ENCODE data around the gene MRPS27. TPM values are rescaled to one million over a fixed set of nuclear protein-coding genes. Genes with fewer than 3 reads are reported as not detected.

Gene MRPS27
- polyA plus RNA-seq, 2 of the 4 experiments (the other 2 are of a cell fraction), result 81.0 to 141 TPM

- Histone ChIP-seq H3K4me1 (peaks cover 11% of the 10 kb centered on the region), H3K4me2 (no peak overlapping the region), H3K27ac (0 out of 6 replicates have a peak overlapping the region, but pooled peaks of 1 of the 2 experiments have one; percentile 11), H3K9me3 (no peaks in the 10 kb centered on the region), H3K4me3 (no peak overlapping the region)
- FAIRE-seq, result no peak
- POLR2A ChIA-PET, result interaction anchor here (1.6 kb wide), 1 partner anchor 449 kb away, joined by 5 read pairs; no protein-coding TSS in a partner anchor
- DNase-seq (ENCODE audit: low read depth in 1 of 2, low spot score in 1 of 2), result no peak
- ATAC-seq, result no peak
- WGBS (ENCODE audit: missing lambda C conversion rate), result 87% methylated on average over 3 of the region's 3 CpGs
- CTCF ChIA-PET, result interaction anchor here (0.9 to 2.2 kb wide), 3 partner anchors 8 to 449 kb away, joined by 3 to 12 read pairs (median 4); no protein-coding TSS in a partner anchor
- no peak for TF ChIP-seq CTCF (IDR thresholded peaks at IDR 0.05)
- TF ChIP-seq TFCP2L1 (CRISPR knock-in tag; IDR thresholded peaks at IDR 0.05), result no peak
- no peak for TF ChIP-seq SMC3 (IDR thresholded peaks at IDR 0.05)
- no peak for TF ChIP-seq KDM5A (IDR thresholded peaks at IDR 0.05)
- TF ChIP-seq GATA3 (IDR thresholded peaks at IDR 0.05; ENCODE audit: borderline replicate concordance), result no peak
- TF ChIP-seq EP300 (IDR thresholded peaks at IDR 0.05), result no peak
- no peak for TF ChIP-seq ZC3H11A (IDR thresholded peaks at IDR 0.05)
- no peak for TF ChIP-seq HOXB13 (CRISPR knock-in tag; IDR thresholded peaks at IDR 0.05; ENCODE audit: low read depth)
- TF ChIP-seq, protein P1, sequence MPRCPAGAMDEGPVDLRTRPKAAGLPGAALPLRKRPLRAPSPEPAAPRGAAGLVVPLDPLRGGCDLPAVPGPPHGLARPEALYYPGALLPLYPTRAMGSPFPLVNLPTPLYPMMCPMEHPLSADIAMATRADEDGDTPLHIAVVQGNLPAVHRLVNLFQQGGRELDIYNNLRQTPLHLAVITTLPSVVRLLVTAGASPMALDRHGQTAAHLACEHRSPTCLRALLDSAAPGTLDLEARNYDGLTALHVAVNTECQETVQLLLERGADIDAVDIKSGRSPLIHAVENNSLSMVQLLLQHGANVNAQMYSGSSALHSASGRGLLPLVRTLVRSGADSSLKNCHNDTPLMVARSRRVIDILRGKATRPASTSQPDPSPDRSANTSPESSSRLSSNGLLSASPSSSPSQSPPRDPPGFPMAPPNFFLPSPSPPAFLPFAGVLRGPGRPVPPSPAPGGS (IDR thresholded peaks at IDR 0.05), result no peak
- TF ChIP-seq HOXA7 (CRISPR knock-in tag; IDR thresholded peaks at IDR 0.05), result no peak
- no peak for TF ChIP-seq HES2 (IDR thresholded peaks at IDR 0.05)
- TF ChIP-seq, protein P2, sequence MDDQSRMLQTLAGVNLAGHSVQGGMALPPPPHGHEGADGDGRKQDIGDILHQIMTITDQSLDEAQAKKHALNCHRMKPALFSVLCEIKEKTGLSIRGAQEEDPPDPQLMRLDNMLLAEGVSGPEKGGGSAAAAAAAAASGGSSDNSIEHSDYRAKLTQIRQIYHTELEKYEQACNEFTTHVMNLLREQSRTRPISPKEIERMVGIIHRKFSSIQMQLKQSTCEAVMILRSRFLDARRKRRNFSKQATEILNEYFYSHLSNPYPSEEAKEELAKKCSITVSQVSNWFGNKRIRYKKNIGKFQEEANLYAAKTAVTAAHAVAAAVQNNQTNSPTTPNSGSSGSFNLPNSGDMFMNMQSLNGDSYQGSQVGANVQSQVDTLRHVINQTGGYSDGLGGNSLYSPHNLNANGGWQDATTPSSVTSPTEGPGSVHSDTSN (IDR thresholded peaks at IDR 0.05), result no peak
- TF ChIP-seq, protein P3, sequence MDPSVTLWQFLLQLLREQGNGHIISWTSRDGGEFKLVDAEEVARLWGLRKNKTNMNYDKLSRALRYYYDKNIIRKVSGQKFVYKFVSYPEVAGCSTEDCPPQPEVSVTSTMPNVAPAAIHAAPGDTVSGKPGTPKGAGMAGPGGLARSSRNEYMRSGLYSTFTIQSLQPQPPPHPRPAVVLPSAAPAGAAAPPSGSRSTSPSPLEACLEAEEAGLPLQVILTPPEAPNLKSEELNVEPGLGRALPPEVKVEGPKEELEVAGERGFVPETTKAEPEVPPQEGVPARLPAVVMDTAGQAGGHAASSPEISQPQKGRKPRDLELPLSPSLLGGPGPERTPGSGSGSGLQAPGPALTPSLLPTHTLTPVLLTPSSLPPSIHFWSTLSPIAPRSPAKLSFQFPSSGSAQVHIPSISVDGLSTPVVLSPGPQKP (IDR thresholded peaks at IDR 0.05; ENCODE audit: low read depth, low read length), result no peak
Measured at GRCh38 chr5:72369711-72370110, 49.7 kb upstream of the MRPS27 start.

DNA sequence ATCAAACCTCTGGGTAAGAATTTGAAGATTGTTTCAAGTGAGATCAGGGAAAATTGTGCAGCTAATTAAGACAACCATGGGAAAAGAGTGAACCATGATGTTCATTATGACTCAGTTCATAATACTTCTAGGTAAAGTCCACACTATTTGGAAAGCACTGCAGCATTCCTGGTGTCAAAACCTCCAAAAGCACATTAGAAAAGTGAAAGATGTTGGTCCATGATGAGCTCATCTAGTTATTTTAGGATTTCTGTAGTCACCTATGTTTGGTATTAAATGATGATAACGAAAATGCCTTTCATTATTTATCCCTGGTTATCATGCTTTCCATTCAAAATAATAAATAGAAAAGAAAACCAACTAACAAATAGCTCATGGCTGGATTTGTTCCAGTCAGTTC lies 49.3 kb upstream of the MRPS27 start:
- TF ChIP-seq TFCP2L1 (CRISPR knock-in tag; IDR thresholded peaks at IDR 0.05) (no peak), KDM5A (IDR thresholded peaks at IDR 0.05) (no peak), POLR2A (IDR thresholded peaks at IDR 0.05; ENCODE audit: low read length) (no peak), ZNF302 (CRISPR knock-in tag; IDR thresholded peaks at IDR 0.05) (no peak), CHD4 (IDR thresholded peaks at IDR 0.05; ENCODE audit: borderline replicate concordance) (no peak), CBX8 (IDR thresholded peaks at IDR 0.05) (no peak), ESRRA (IDR thresholded peaks at IDR 0.05; ENCODE audit: borderline replicate concordance, low read length) (no peak), CBX2 (IDR thresholded peaks at IDR 0.05; ENCODE audit: borderline replicate concordance, low read depth) (no peak), BHLHE40 (IDR thresholded peaks at IDR 0.05; ENCODE audit: low read depth, low read length) (no peak), PHF8 (IDR thresholded peaks at IDR 0.05; ENCODE audit: borderline replicate concordance, low read depth) (no peak), MAZ (IDR thresholded peaks at IDR 0.05; ENCODE audit: borderline replicate concordance, low read depth, low read length) (no peak), ZSCAN20 (CRISPR knock-in tag; IDR thresholded peaks at IDR 0.05) (no peak), ZC3H11A (IDR thresholded peaks at IDR 0.05) (no peak), POLR2AphosphoS2 (conservative IDR thresholded peaks at IDR 0.05; ENCODE audit: low read length) (no peak), MAFK (IDR thresholded peaks at IDR 0.05; ENCODE audit: partially characterized antibody) (no peak), GATA3 (IDR thresholded peaks at IDR 0.05; ENCODE audit: borderline replicate concordance) (no peak)
- FAIRE-seq, result no peak
- DNase-seq (ENCODE audit: low read depth in 1 of 2, low spot score in 1 of 2), result no peak
- Histone ChIP-seq H3K4me3 (no peak overlapping the region), H3K9me3 (no peaks in the 10 kb centered on the region), H3K4me2 (no peak overlapping the region), H3K4me1 (peaks cover 11% of the 10 kb centered on the region), H3K27ac (no peak overlapping the region)
- ATAC-seq, result no peak
- POLR2A ChIA-PET, result interaction anchor here (1.6 kb wide), 1 partner anchor 450 kb away, joined by 5 read pairs; no protein-coding TSS in a partner anchor
- CTCF ChIA-PET, result interaction anchor here (1.1 to 2.2 kb wide), 2 partner anchors 8 to 450 kb away, joined by 4 to 12 read pairs; no protein-coding TSS in a partner anchor
- WGBS (ENCODE audit: missing lambda C conversion rate), result 72% methylated on average over 1 of the region's 1 CpG
